Activated CD4-positive, alpha-beta T cell treated with anti-CD3 and anti-CD28 coated beads, Interleukin-2, amount 50 U/mL, for 24 hours (primary cell): ENCODE results near the gene FAHD1.

ENCODE experiments used
- DNase-seq, 2 donors: peaks; one replicate each; pipeline ENCODE4 v3.0.0-alpha.2; 2020; ENCODE audit warnings: low read depth in 1 of 2, low spot score in 1 of 2

FAHD1 gene

DNA sequence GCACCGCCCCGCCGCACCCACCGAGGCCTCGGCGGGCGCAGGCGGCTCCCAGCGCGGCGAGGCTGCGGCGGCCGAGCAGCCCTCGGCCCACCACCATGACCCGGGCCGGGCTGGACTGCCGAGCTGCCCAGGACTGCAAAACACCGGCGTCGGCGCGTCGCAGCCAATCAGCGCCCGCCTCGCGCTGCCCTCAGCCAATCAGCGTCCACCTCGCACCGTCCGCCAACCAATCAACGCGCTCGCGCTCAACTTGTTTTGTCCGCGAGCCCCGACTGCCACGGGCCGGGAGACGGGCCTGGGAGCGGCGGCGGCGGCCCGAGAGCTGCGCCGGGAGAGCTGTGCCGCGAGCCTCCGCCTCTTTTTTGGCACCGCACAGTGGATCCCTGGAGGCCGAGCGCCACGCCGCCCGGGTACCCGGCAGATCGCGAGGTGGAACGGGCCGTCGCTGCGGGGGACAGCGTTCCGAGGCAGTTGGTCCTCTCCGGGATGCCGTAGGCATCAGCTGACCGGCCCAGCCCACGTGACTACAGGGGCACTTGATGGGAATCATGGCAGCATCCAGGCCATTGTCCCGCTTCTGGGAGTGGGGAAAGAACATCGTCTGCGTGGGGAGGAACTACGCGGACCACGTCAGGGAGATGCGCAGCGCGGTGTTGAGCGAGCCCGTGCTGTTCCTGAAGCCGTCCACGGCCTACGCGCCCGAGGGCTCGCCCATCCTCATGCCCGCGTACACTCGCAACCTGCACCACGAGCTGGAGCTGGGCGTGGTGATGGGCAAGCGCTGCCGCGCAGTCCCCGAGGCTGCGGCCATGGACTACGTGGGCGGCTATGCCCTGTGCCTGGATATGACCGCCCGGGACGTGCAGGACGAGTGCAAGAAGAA is at the start of gene FAHD1, which contains the start of gene HAGH:
TSS of gene FAHD1 (plus strand) at position 516 of the 883 bp plus-strand sequence. CDS start at position 549, 33 bp downstream.
TSS of gene HAGH (minus strand) at position 135 of the 883 bp plus-strand sequence. CDS start at position 97, 38 bp downstream.
- peak; percentile 82 to 87 for DNase-seq

DNA sequence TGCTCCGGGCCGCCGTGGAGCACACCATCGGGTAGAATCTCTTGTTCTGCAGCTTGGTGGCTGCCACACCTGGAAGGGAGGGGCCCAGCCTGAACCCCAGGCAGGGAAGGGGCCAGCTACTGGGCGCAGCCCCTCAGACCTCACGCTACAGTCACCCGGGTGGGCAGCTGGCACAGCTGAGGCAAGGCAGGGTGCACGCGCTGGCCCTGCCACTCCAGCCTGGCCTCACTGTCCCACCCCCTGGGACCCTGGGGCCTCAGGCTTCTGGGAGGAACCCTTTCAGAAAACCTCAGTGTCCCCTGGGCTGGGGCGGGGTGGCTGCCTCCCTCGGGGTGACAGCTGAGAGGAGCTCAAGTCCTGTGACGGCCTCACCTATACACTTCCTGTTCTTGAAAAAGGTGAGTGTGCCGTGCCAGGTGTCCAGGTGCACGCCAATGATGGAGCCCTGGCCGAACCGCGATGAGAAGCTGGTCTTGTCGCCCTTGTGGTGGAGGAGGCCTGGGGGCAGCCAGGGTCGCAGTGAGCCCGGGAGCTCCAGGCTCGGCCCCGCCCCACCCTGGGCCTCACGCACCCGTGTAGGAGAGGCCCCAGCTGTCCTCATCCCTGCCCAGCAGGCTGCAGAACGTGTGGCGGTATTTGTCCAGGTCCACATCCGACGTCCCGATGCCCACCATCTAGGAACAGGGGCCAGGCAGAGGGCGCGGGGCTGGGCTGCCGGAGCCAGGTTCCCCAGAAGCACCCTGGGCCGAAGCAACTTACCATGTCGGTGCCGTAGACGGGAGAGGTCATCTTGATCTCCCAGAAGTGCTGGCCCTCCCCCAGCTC is 49.4 kb upstream of the FAHD1 start:
- DNase-seq: no peak

DNA sequence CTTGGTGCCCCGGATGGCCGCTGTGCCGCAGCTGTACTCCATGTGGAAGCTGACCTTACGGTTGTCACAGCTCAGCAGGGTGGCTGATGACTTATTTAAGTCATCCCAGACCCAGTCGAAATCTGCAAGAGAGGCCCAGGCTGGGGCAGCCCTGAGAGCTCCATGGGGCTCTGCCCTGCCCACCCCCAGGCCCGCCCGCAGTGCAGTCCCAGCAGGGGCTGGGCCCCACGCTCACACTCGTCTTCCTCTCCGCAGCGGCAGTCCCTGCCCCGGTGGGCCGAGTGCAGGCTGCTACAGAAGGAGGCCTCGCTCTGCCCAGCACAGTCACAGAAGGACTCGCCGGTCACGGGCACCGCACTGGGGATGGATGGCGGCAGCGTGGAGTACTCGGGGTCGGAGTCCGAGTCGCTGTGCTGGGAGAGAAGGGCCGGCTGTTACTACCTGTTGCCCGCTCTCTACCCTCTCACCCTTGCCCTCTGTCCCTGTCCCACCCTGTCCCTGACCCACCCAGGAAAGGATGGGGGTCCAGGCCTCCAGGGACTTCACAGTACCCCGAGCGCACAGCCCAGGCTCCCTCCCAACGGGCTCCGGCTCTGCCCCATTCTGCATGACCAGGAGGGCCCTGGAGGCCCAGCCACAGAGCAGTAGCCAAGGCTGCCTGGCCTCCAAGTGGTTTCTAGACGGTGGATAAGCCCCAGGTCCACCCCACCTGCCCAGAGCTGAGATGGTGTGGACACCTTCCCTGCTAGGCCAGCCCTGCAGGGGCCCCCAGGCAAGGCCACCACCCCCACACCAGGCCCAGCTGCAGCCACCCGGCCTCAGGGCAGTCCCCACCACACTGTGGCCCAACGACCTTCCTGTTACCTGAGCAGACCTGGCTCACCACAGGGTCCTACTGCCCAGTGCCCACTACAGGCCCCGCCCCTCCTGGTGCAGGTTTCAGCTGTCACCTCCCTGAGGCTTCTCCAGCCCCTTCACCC is 48.5 kb upstream of the FAHD1 start:
- no peak for DNase-seq

DNA sequence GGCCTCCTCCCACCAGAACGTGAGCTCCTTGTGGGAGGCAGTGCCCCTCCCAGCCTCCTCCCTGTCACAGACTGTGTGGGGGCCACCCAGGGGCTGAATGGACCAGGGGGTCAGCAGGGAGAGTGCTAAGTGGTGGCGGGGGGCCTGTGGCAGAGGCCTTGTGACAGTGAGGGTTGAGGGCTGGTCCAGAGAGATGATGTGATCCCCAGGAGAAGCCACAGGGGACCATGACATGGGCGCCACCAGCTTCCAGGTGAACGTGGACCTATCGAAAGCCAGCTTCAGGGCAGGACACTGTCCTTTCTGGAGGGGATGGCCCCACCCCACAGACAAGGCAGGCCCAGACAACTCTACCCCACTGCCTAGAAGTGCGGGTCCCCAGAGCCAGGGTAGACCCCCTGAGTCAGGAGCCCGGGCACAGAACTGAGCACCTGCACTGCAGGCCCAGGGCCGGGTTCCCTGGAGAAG is 47.7 kb upstream of the FAHD1 start:
- no peak for DNase-seq

DNA sequence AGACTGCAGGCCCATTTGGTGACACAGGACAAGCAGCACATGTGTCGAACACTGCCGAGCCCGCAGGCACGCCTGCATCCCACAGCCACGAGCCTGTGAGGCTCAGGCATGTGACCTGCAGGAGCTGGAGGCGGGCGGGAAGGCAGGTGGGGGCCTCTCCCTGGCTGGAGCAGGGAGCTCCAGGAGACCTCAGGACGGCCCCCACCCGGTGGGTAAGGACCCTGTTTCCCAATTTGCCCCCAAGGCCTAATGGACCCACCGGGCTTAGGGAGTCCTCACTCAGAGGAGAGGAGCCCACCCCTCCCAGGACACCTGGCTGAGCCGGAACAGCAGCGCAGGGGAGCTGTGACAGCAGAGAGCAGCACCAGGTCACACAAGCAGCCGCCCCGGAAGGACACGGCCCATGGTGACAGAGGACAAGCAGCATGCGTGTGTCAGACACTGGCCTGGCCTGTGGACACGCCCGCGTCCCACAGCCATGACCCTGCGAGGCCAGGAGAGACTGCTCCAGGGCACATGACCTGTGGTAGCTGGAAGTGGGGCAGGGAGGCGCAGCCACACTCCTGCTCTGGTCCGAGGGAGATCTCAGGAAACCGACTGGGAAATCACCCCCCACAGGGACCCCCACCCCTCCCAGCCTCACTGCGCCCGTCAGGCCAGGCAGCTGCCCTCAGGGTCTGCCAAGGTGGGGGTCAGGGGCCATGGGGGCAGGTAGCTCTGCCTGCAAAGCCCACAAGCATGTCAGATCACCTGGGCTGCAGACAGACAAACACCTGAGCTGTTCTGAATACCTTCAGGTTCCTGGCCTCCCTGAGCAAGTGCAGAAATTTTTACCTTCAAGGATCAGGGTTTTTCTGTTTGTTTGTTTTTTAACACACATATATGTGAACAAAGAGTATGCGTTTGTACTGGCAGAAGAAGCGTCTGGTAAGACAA is 47.0 kb upstream of the FAHD1 start:
- DNase-seq: no peak

DNA sequence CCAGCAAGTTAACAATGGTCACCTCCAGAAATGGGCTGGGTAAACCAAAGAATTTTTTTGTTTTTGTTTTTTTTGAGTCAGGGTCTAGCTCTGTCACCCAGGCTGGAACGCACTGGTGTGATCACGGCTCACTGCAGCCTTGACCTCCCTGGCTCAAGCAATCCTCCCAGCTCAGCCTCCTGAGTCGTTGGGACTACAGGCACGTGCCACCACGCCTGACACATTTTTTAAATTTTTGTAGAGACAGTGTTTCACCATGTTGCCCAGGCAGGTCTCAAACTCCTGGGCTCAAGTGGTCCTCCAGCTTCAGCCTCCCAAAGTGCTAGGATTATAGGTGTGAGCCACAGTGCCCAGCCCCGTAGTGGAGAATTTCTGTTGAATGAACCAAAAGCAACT is 46.3 kb upstream of the FAHD1 start:
- no peak for DNase-seq

DNA sequence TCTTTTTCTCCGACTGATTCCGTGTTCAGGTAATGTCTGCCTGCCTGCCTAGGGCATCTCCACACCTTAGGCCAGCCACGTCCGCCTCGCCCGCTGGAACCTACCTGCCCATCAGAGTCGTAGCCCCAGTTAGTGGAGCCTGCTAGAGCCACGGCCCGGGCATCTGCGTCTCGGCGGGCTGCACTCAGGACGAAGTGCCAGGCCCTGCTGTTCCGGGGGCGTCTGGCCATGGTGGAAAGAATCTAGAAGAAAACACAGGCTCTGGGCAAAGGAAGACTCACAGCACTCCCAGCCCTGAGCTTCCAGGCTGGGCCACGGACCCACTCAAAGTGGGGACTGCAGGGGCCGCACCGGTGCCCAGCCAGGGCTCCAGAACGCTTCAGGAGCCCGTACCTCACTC is 45.8 kb upstream of the FAHD1 start:
- DNase-seq: no peak

DNA sequence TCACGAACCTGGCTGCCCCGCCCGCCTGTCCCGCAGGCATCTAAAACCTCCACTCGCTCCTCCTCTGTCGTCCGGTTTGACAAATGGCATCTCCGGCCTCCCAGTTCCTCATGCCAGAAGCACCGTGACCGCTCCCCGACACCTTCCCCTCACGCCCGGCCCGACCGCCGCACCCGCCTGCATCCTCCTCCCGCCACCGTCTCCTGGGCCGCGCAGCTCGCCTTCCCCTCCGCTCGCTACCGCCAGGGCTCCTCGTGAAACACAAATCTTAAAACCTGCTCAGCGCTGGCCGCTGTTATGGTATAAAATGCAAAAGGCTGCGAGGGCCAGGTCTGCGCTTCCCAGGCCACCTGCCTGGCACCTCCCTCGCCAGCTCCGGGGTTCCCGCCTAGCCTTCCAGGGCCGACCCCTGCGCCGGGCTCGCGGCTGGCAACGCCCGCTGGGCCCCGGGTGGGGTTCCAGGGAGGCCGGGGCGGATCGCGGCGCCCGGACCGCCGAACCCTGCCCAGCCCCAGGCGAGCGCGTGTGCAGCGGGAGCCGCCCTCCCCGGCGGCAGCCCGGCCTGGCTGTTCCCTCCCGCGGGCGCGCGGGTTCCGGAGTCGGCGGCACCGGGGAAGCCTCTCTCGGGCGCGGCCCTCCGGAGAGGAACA is 45.1 kb upstream of the FAHD1 start:
- no peak for DNase-seq

DNA sequence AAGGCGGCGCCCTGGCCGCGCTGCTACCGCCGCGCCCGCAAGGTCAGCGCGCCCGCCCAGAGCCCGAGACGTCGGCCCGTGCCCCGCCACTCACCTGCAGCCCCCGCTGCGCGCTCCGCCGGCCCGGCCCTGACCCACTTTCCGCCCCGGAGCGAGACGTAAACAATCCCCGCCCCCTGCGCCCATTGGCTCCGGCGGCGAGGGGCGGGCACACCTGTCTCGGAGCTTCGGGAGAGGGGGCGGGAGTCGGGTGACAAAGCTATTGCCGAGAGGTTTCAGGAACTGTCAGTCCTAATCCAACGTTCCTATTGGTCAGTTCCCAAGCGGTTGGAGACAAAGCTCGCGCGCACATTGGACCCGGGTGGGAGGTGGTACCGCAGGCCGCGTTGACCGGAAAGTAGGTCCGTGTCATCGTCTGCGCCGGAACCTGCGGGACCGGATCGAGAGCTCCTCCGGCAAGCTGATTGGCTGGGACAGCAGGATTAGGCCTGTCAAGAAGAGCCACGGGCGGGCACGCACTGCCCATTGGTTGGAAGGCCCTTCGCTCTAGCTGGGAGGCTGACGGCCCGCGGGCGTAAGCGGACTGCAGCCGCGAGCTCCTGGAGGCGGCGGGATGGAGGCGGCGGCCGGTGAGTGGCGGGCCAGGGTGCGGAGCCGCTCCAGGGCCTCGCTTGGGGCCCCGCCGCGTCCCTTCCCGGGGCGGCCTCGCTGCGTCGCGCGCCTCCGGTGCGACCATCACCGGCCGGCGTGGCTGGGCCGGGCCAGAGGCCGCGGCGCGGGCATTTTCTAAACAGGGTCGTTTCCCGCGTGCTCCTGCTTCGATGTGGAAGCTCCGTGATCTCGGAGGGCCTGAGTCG is 44.4 kb upstream of the FAHD1 start, which contains the start of the genes NUBP2 and SPSB3:
TSS of gene NUBP2 (plus strand) at position 553 of the 857 bp plus-strand sequence. CDS start at position 614, 61 bp downstream.
TSS of gene SPSB3 (minus strand) at position 164 of the 857 bp plus-strand sequence. CDS start 1,088 bp downstream, outside the sequence.
- peak; percentile 92 to 99 for DNase-seq

DNA sequence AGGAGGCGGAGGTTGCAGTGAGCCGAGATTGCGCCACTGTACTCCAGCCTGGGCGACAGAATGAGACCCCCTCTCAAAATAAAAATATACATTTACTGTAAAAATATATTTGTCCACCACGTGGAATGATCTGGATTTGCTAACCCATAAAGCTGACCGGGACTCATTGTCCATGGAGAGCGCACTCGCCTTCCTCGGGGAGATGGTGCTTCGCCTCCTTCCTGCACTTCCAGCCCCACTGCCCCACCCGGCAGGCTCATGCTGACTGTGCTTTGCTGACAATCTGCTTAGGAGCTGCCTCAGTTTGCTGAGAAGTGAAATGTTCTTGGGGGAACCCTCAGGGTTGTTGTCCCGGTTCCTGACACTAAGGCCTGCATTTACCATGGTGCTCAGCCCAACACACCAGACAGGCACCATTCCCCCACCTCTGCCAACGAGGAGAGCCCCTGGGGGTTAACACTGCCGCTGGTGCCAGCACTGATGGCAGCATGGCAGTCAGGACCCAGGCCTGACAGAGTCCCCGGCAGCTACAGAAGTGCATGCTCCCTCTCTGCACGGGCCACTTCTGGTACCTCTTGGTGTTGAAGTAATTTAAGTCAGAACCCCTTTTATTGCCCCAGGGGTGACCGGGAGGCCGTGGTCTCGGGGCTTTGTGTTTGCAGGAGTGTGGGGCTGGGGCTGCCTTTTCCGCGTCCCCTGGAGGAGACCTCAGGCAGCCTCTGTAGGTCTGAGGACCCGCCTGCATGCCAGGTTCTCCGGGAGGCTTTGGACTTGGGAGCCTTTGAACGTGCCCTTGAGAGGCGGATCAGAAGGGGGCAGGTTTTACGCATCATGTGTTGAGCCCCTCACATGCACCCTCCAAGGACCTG is 41.8 kb upstream of the FAHD1 start:
- no peak for DNase-seq

DNA sequence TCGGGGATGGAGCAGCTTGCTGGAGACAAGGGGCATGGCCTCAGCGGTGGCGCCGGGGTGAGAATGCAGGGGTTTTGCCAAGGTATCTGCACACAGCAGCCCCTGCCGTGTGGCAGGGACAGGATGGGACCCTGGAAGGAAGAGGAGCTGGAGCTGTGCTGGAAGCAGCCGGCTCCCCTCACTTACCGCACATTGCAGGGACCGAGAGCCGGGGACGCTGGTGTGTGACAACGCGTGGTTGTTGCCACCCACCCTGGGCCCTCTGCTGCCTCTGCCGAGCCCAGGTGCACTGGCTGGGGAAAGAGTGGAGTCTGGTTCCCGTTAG is 41.2 kb upstream of the FAHD1 start:
- no peak for DNase-seq

DNA sequence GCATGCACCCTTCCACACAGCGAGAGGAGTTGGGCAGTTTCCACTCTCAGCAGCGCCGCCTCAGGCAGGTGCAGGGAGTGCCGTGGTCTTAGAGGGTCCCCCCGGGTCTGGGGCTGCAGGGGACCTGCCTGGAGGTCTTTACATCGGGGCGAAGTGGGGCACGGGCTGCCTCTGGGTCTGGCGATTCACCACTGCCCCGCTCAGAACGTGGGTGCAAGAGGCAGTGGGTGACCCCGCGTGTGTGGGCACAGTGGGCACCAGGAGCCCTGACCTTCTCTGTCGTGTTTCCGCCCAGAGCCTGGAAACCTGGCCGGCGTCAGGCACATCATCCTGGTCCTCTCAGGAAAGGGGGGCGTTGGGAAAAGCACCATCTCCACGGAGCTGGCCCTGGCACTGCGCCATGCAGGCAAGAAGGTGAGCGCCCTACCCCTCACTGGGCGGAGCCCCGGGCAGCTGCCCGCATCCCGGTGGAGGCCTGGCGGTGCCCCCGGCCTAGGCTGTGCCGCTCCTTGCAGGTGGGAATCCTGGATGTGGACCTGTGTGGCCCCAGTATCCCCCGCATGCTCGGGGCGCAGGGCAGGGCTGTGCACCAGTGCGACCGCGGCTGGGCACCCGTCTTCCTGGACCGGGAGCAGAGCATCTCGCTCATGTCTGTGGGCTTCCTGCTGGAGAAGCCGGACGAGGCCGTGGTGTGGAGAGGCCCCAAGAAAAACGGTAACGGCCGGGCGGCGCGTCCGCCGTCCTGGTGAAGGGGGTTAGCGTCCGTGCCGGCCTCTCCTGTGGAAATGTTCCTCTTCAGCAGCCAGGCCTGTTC is 40.6 kb upstream of the FAHD1 start:
- no peak for DNase-seq

DNA sequence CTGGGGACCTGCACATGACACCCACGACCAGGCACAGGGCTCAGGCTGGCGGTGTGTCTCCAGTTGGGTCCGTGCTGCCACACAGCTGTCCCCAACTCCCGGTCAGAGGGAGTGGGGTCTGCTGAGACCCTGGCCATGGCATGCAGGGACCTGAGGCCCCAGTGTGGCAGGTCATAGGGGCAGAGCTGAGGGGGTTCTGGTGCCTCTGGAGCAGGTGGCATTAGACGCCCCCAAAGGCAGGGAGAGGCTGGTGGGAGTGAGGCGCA is 40.0 kb upstream of the FAHD1 start:
- no peak for DNase-seq

DNA sequence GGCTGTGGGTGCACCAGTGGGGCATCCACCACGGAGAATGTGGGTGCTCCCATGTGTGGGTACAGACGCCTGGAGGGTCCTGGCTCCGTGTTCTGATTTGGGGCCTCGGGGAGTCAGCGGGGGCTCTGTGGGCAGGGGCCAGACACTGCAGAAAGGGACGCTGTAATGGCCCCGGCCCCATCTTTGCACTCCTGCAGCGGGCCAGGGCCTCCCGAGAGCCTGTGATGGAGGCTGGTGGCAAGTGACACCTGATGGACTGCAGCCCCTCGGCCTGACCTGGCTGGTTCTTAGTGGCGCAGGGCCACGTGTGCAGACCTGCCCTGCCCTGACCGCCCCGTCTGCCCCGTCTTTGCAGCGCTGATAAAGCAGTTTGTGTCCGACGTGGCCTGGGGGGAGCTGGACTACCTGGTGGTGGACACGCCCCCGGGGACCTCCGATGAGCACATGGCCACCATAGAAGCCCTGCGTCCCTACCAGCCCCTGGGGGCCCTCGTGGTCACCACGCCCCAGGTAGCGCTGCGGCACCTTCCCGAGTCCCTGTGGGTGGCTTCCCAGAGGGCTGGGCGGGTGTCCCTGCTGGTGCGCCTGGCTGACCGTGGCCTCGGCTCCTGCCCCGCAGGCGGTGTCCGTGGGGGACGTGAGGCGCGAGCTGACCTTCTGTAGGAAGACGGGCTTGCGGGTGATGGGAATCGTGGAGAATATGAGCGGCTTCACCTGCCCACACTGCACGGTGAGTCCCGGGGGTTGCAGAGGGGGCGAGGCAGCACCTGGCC is 39.5 kb upstream of the FAHD1 start:
- DNase-seq: no peak

DNA sequence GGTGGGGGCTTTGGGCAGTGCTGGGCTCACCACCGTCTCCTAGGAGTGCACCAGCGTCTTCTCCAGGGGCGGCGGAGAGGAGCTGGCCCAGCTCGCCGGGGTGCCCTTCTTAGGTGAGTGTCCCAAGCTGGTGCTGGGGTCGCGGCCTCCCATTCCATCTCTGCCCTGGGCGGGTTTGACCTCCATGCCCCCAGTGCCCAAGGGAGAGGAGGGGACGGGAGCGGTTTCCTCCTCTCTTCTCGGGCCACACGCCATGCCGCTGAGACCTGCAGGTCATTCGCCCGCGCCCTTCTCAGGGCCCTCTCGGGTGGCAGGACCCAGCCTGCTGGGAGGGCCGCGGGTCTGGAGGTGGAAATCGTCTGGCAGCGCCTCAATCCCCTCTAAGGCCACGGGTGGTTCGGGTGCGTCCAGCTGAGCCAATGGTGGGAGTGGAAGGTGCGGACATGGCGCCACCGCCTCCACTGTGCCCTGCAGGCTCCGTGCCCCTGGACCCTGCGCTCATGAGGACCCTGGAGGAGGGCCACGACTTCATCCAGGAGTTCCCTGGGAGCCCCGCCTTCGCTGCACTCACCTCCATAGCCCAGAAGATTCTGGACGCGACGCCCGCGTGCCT is 38.8 kb upstream of the FAHD1 start:
- DNase-seq: no peak
